HCT116 (cell line): Measurements from ENCODE around the gene SLC17A5.

ENCODE experiments used
- ATF3 ChIP-seq: IDR thresholded peaks from 2 replicates; pipeline ENCODE4 v1.6.1; 2012
- CEBPB ChIP-seq: IDR thresholded peaks from 2 replicates; pipeline ENCODE4 v1.6.1; 2012; ENCODE audit warnings: low read depth
- CTCF ChIP-seq, 3 experiments: fragments of 200-600 bp in 1 of 3; sonication (generic) in 1 of 3; IDR thresholded peaks in 2 of 3; conservative IDR thresholded peaks in 1 of 3; 2 replicates each; pipeline ENCODE4 v1.5.1; 2012 to 2017; ENCODE audit warnings: low read depth in 2 of 3, low read length in 2 of 3, antibody characterized with exemption in 1 of 3, borderline replicate concordance in 1 of 3, control low read depth in 1 of 3, mild to moderate bottlenecking in 1 of 3, mixed read lengths in 1 of 3, mixed run types in 1 of 3, moderate library complexity in 1 of 3; ENCODE audit not compliant: insufficient read depth in 1 of 3
- EGR1 ChIP-seq: IDR thresholded peaks from 2 replicates; pipeline ENCODE4 v1.6.1; 2012; ENCODE audit warnings: low read depth
- EZH2 ChIP-seq: fragments of 200-600 bp; sonication (generic); IDR thresholded peaks from 2 replicates; pipeline ENCODE4 v1.6.1; 2017; ENCODE audit warnings: antibody characterized with exemption, mixed run types
- EZH2phosphoT487 ChIP-seq: fragments of 200-600 bp; IDR thresholded peaks from 2 replicates; pipeline ENCODE4 v1.6.1; 2018; ENCODE audit warnings: antibody characterized with exemption, borderline replicate concordance
- JUND ChIP-seq: IDR thresholded peaks from 2 replicates; pipeline ENCODE4 v1.6.1; 2012
- MAX ChIP-seq: IDR thresholded peaks from 2 replicates; pipeline ENCODE4 v1.6.1; 2012
- POLR2A ChIP-seq: IDR thresholded peaks from 2 replicates; pipeline ENCODE4 v1.7.0; 2011; ENCODE audit warnings: borderline replicate concordance; ENCODE audit not compliant: insufficient read depth, insufficient read length; ENCODE audit errors: extremely low read depth
- POLR2AphosphoS5 ChIP-seq: IDR thresholded peaks from 2 replicates; pipeline ENCODE4 v1.6.1; 2011; ENCODE audit warnings: mild to moderate bottlenecking, low read depth, low read length, moderate library complexity
- RAD21 ChIP-seq: IDR thresholded peaks from 2 replicates; pipeline ENCODE4 v1.6.1; 2012; ENCODE audit warnings: low read depth, mild to moderate bottlenecking
- SRF ChIP-seq: IDR thresholded peaks from 2 replicates; pipeline ENCODE4 v1.6.1; 2012; ENCODE audit warnings: low read depth
- TCF7L2 ChIP-seq: IDR thresholded peaks from 2 replicates; pipeline ENCODE4 v1.7.0; 2011; ENCODE audit warnings: borderline replicate concordance, inconsistent platforms; ENCODE audit not compliant: insufficient read depth, insufficient read length; ENCODE audit errors: extremely low read depth
- ZNF274 ChIP-seq: fragments of 200-500 bp; sonication (Bioruptor generic); IDR thresholded peaks from 2 replicates; pipeline ENCODE4 v1.6.1; 2014; ENCODE audit warnings: mild to moderate bottlenecking, low read depth, low read length, inconsistent platforms

- no peak for TF ChIP-seq CTCF (IDR thresholded peaks at IDR 0.05 in 2 of 3, conservative IDR thresholded peaks at IDR 0.05 in 1 of 3; ENCODE audit: borderline replicate concordance in 1 of 3, insufficient read depth in 1 of 3, low read depth in 2 of 3, low read length in 2 of 3)
- TF ChIP-seq EZH2, result no peak
- no peak for TF ChIP-seq POLR2AphosphoS5
- TF ChIP-seq RAD21, result no peak
- TF ChIP-seq JUND, result no peak
- TF ChIP-seq EZH2phosphoT487, result no peak
- TF ChIP-seq TCF7L2, result no peak
- no peak for TF ChIP-seq POLR2A
- TF ChIP-seq ZNF274, result no peak
- no peak for TF ChIP-seq CEBPB
- no peak for TF ChIP-seq MAX
- TF ChIP-seq ATF3, result no peak
- TF ChIP-seq SRF, result no peak
- TF ChIP-seq EGR1, result no peak
Measured at GRCh38 chr6:73569121-73569520, 84.7 kb downstream of the SLC17A5 start.
